Activated T-cell treated with anti-CD3 and anti-CD28 coated beads, Interleukin-2, amount 50 U/mL, for 24 hours (primary cell): ENCODE results near the gene SUCLA2.
"Not testable (repeated sequence)": the region's sequence is repeated elsewhere in the genome, so short reads cannot be mapped to it uniquely, and the experiment has no call there.

ENCODE experiments used
- DNase-seq: peaks from one replicate; pipeline ENCODE4 v3.0.0-alpha.2; 2020
- H3K27ac Mint-ChIP-seq: 2 replicates; pipeline ENCODE4 v1.8.0; 2020; ENCODE audit warnings: mild to moderate bottlenecking, mixed read lengths
- H3K27me3 Mint-ChIP-seq: 2 replicates; pipeline ENCODE4 v1.8.0; 2020; ENCODE audit warnings: mixed read lengths
- H3K36me3 Mint-ChIP-seq: 2 replicates; pipeline ENCODE4 v1.8.0; 2020; ENCODE audit warnings: low read depth, mixed read lengths
- H3K4me1 Mint-ChIP-seq: 2 replicates; pipeline ENCODE4 v1.8.0; 2020; ENCODE audit warnings: low read depth, mixed read lengths
- H3K4me3 Mint-ChIP-seq: 2 replicates; pipeline ENCODE4 v1.8.0; 2020; ENCODE audit warnings: mild to moderate bottlenecking, moderate library complexity, mixed read lengths
- H3K9me3 Mint-ChIP-seq: 2 replicates; pipeline ENCODE4 v1.8.0; 2020; ENCODE audit warnings: mixed read lengths

The SUCLA2 gene

GRCh38 chr13:47959468-47960247 lies 41.4 kb downstream of the SUCLA2 start:
- peaks cover 94% of the 10 kb centered on the region for H3K36me3 Mint-ChIP-seq
- H3K4me1 Mint-ChIP-seq, result no peaks in the 10 kb centered on the region
- no peaks in the 10 kb centered on the region for H3K27me3 Mint-ChIP-seq
- H3K4me3 Mint-ChIP-seq, result no peak overlapping the region
- no peak for DNase-seq
- no peak overlapping the region for H3K27ac Mint-ChIP-seq
- H3K9me3 Mint-ChIP-seq, result peaks cover 34% of the 10 kb centered on the region

DNA sequence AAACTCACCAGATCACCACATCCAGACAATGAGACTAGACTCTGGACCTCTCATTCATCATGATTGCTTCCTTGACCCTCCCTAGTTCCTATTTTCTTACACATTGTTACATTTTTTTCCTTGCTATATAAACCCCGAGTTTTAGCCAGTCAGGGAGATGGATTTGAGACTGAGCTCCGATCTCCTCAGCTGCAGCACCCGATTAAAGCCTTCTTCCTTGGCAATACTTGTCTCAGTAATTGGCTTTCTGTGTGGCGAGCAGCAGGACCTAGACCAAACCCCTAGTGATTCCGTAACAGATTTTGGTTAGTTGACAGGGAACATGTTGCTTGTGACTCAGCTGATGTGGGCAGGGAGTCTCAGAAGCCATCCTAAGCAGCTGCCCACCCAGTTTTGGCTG lies 44.0 kb downstream of the SUCLA2 start:
- H3K27ac Mint-ChIP-seq, result no peak overlapping the region
- peaks cover 31% of the 10 kb centered on the region for H3K9me3 Mint-ChIP-seq
- H3K4me3 Mint-ChIP-seq, result no peak overlapping the region

DNA sequence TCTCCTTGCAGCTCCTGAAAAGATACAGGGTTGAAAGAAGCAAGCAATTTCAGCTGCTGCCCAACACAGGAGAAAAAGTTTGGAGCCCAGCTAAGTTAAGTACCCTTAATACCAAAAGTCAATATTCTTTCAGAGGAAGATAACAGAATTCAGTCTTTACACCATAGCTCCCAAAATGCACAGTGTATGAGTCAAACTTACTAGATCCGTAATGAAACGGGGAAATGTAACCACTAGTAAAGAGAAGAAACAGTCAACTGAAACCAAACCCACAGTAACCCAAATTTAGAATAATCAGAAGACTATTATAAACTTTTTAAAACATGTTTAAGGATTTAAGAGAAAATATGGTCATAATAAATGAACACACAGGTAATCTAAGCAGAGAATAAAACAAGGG lies 45.2 kb downstream of the SUCLA2 start:
- Mint-ChIP-seq H3K9me3 (peaks cover 31% of the 10 kb centered on the region), H3K4me3 (no peak overlapping the region), H3K4me1 (no peaks in the 10 kb centered on the region), H3K27ac (no peak overlapping the region), H3K27me3 (no peaks in the 10 kb centered on the region), H3K36me3 (peaks cover 94% of the 10 kb centered on the region)
- no peak for DNase-seq

More for the DNA sequence above, 44.0 kb downstream of the SUCLA2 start:
- Mint-ChIP-seq H3K36me3 (peaks cover 94% of the 10 kb centered on the region), H3K4me1 (no peaks in the 10 kb centered on the region), H3K27me3 (no peaks in the 10 kb centered on the region)
- DNase-seq, result no peak

DNA sequence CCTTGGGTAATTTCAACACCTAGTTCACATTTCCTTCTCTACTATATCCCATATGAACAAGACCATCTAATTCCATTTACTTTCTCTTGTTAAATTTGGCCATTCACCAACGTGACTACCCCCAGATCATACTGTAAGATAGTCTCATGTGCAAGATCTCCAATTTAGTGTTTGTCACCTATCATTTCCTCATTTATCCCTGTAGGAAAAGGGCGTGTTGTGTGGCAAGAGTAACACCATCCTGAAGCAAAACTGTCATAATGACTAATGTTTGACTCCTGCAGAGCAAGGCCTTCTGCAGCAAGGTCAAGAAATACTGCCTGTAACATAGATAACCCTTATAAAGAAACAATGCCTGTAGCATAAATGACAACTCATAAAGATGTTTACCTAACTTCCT lies 51.3 kb downstream of the SUCLA2 start:
- H3K36me3 Mint-ChIP-seq, result peaks cover 89% of the 10 kb centered on the region
- no peak overlapping the region for H3K4me3 Mint-ChIP-seq
- no peak overlapping the region for H3K27ac Mint-ChIP-seq
- H3K27me3 Mint-ChIP-seq, result no peaks in the 10 kb centered on the region
- no peak for DNase-seq
- no peaks in the 10 kb centered on the region for H3K9me3 Mint-ChIP-seq
- no peaks in the 10 kb centered on the region for H3K4me1 Mint-ChIP-seq

- Mint-ChIP-seq H3K36me3 (peaks cover 89% of the 10 kb centered on the region), H3K9me3 (no peaks in the 10 kb centered on the region), H3K27ac (no peak overlapping the region), H3K4me1 (no peaks in the 10 kb centered on the region), H3K27me3 (no peaks in the 10 kb centered on the region), H3K4me3 (no peak overlapping the region)
- no peak for DNase-seq
Observed at GRCh38 chr13:47945738-47946137, 55.3 kb downstream of the SUCLA2 start.

DNA sequence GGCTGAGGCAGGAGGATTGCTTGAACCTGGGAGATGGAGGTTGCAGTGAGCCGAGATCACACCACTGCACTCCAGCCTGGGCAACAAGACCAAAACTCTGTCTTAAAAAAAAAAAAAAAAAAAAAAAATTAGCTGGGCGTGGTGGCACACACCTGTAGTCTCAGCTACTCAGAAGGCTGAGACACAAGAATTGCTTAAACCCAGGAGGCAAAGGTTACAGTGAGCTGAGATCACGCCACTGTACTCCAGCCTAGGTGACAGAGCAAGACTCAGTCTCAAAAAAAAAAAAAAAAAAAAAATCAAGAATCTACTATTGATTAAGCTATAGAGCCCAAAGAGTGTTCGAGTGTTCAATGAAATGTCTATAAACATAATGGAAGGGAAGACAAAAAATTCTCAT lies 55.9 kb downstream of the SUCLA2 start:
- DNase-seq, H3K27ac Mint-ChIP-seq, H3K27me3 Mint-ChIP-seq, H3K9me3 Mint-ChIP-seq, H3K4me3 Mint-ChIP-seq, H3K4me1 Mint-ChIP-seq: not testable (repeated sequence)
- peaks cover 89% of the 10 kb centered on the region for H3K36me3 Mint-ChIP-seq

DNA sequence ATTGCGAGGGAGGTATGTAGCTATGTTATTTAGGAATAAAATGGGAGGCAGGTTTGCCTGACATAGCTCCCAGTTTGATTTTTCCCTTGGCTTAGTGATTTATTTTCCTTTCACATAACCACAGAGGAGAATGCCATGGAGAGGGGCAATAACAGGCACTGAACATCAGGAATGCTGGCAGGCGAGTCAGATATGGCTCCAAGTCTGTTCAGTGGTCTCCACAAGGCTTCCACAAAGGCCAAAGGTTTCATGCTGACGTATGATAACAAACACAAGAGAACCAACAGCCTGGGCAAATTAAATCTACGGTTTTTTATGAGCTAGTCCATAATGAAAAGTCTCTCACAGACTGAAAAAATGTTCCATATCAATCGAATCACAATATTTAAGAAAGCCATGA lies 66.7 kb downstream of the SUCLA2 start:
- no peak for DNase-seq
- Mint-ChIP-seq H3K9me3 (peaks cover 3% of the 10 kb centered on the region), H3K27me3 (no peaks in the 10 kb centered on the region), H3K36me3 (peaks cover 35% of the 10 kb centered on the region), H3K27ac (no peak overlapping the region), H3K4me3 (no peak overlapping the region), H3K4me1 (no peaks in the 10 kb centered on the region)

- Mint-ChIP-seq H3K9me3 (peaks cover 3% of the 10 kb centered on the region), H3K27me3 (no peaks in the 10 kb centered on the region), H3K4me3 (no peak overlapping the region), H3K36me3 (peaks cover 23% of the 10 kb centered on the region), H3K27ac (no peak overlapping the region), H3K4me1 (no peaks in the 10 kb centered on the region)
- DNase-seq, result no peak
Observed at GRCh38 chr13:47932950-47933923, 67.8 kb downstream of the SUCLA2 start.

DNA sequence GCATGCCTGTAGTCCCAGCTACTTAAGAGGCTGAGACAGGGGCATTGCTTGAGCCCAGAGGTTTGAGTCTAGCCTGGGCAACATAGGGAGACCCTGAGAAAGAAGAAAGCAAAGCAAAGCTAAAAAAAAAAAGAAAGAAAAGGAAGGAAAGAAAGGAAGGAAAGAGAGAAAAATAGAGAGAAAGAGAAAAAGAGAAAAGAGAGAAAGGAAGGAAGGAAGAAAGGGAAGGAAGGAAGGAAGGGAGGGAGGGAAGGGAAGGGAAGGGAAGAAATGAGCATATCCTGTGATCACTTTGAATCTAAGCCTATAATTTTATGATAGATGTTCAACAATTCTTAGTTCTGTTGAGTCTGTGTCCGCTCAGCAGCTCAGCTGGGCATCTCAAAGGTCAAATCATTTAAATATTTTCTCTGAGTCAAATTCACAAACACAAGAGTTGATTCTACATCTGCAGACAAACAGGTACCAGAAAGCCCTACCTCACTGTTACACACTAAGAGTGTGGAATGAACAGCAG lies 70.4 kb downstream of the SUCLA2 start:
- DNase-seq, result no peak
- H3K4me1 Mint-ChIP-seq, result no peaks in the 10 kb centered on the region
- no peaks in the 10 kb centered on the region for H3K9me3 Mint-ChIP-seq
- H3K36me3 Mint-ChIP-seq, result peaks cover under 1% of the 10 kb centered on the region
- no peak overlapping the region for H3K4me3 Mint-ChIP-seq
- no peak overlapping the region for H3K27ac Mint-ChIP-seq
- no peaks in the 10 kb centered on the region for H3K27me3 Mint-ChIP-seq

DNA sequence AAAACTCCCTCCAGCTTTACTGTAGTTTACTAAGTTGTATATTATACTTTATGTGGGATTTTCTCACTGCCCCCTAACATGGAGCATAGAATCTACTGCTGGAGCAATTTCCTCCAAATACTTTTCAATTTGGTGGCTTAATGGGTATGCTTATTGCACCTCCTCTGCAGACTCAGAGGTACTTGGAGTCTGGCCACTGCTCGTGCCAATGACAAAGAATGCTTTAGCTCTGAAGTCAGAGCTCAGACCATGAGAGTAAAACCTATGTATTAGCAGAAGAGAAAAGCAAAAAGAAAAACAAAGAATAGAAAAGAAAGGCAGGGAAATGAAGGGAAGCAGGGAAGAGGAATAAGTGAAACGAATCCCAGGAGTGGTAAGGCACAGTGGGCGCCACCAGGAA lies 71.9 kb downstream of the SUCLA2 start:
- no peaks in the 10 kb centered on the region for H3K27me3 Mint-ChIP-seq
- no peak overlapping the region for H3K27ac Mint-ChIP-seq
- H3K4me1 Mint-ChIP-seq, result no peaks in the 10 kb centered on the region
- H3K36me3 Mint-ChIP-seq, result no peaks in the 10 kb centered on the region
- no peaks in the 10 kb centered on the region for H3K9me3 Mint-ChIP-seq
- H3K4me3 Mint-ChIP-seq, result no peak overlapping the region
- no peak for DNase-seq

- Mint-ChIP-seq H3K9me3 (peaks cover 8% of the 10 kb centered on the region), H3K4me3 (no peak overlapping the region), H3K36me3 (peaks cover 23% of the 10 kb centered on the region), H3K4me1 (no peaks in the 10 kb centered on the region), H3K27ac (no peak overlapping the region), H3K27me3 (no peaks in the 10 kb centered on the region)
- no peak for DNase-seq
Observed at GRCh38 chr13:47917022-47917574, 84.0 kb downstream of the SUCLA2 start.

GRCh38 chr13:47908197-47908902 lies 92.7 kb downstream of the SUCLA2 start:
- Mint-ChIP-seq H3K9me3 (peaks cover 3% of the 10 kb centered on the region), H3K4me3 (no peak overlapping the region), H3K27me3 (no peaks in the 10 kb centered on the region), H3K4me1 (no peaks in the 10 kb centered on the region), H3K36me3 (peaks cover 22% of the 10 kb centered on the region), H3K27ac (no peak overlapping the region)
- DNase-seq, result no peak

GRCh38 chr13:47904891-47905290 lies 96.2 kb downstream of the SUCLA2 start:
- Mint-ChIP-seq H3K36me3 (peaks cover 25% of the 10 kb centered on the region), H3K27ac (no peak overlapping the region), H3K27me3 (no peaks in the 10 kb centered on the region), H3K9me3 (no peaks in the 10 kb centered on the region), H3K4me1 (no peaks in the 10 kb centered on the region), H3K4me3 (no peak overlapping the region)
- no peak for DNase-seq

DNA sequence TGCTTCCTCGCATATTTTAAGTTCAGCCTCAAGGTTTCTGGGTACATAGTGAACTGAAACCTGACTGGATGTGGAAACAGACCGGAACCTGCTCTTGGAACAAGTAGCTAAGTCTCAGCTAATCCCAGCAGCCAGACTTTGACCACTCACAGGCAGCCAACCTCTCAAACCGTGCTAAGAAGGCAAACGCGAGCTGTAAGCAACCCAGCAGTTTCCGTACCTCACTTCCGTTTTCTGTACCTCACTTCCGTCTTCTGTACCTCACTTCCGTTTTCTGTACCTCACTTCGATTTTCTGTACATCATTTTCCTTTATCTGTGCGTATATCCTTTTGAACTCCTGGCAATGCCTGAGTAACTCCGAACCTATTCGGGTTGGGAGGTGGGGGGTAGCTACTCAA lies 96.8 kb downstream of the SUCLA2 start:
- peaks cover 23% of the 10 kb centered on the region for H3K36me3 Mint-ChIP-seq
- no peak overlapping the region for H3K4me3 Mint-ChIP-seq
- H3K9me3 Mint-ChIP-seq, result peaks cover 2% of the 10 kb centered on the region
- no peak overlapping the region for H3K27ac Mint-ChIP-seq
- no peak for DNase-seq
- no peaks in the 10 kb centered on the region for H3K27me3 Mint-ChIP-seq
- no peaks in the 10 kb centered on the region for H3K4me1 Mint-ChIP-seq
